ENCODE data around the gene GPR149.

GRCh38 chr3:154384479-154384878 is 45.5 kb downstream of the GPR149 start:
- TF ChIP-seq POLR2AphosphoS5 (IDR thresholded peaks at IDR 0.05; ENCODE audit: low read depth, low read length) (no peak), SIN3A (IDR thresholded peaks at IDR 0.05; ENCODE audit: borderline replicate concordance, insufficient read depth, low read length) (no peak), REST (IDR thresholded peaks at IDR 0.05; ENCODE audit: insufficient read depth in 1 of 2, low read depth in 2 of 2, low read length in 2 of 2) (no peak), TAF1 (IDR thresholded peaks at IDR 0.05; ENCODE audit: borderline replicate concordance, insufficient read depth, low read length) (no peak), FOXP2 (optimal IDR thresholded peaks at IDR 0.05; ENCODE audit: borderline replicate concordance, extremely low read depth, extremely low read length, insufficient read depth) (no peak)
